ENCODE measurements around the gene CEP85. TPM values are rescaled to one million over a fixed set of nuclear protein-coding genes. Genes with fewer than 3 reads are reported as not detected.

CEP85 gene
- total RNA-seq, 1 experiment from 2014 or later, result 38.6 TPM

DNA sequence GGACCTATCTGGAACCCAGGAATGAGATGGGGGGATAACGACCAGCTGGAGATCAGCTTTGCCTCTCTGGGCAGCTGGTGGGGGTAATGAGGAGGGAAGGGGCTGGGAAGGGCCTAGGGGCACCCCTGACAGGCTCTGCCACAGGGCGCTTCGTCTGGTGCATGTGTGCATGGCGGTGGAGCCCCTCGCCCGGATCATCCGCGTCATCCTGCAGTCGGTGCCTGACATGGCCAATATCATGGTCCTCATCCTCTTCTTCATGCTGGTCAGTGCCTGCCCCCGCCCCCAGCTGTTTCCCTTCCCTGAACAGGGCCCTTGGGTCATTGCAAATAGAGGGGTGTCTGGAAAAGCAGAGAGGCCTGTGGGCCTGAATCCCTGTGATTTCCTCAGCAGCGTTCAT lies 36.2 kb upstream of the CEP85 start:
- Histone ChIP-seq H3K9ac (ENCODE audit: extremely low read depth, insufficient read length, low read length) (no peak overlapping the region), H2BK15ac (ENCODE audit: low read depth, low read length) (no peak overlapping the region), H2AFZ (ENCODE audit: low read length) (no peak overlapping the region), H3K4me2 (ENCODE audit: insufficient read depth, insufficient read length, low read length) (no peak overlapping the region), H3K56ac (ENCODE audit: insufficient read length, low read depth, low read length) (no peak overlapping the region), H2BK5ac (ENCODE audit: insufficient read length, low read length) (no peak overlapping the region), H3K23me2 (ENCODE audit: insufficient read length, low read depth, low read length, poor library complexity, severe bottlenecking) (no peaks in the 10 kb centered on the region), H2BK120ac (ENCODE audit: low read depth, low read length, poor library complexity, severe bottlenecking) (no peak overlapping the region), H3K14ac (ENCODE audit: insufficient read depth, low read length) (no peak overlapping the region), H4K91ac (ENCODE audit: insufficient read length, low read depth, low read length) (no peak overlapping the region), H2BK12ac (ENCODE audit: insufficient read length, low read depth, low read length) (no peak overlapping the region), H2AK5ac (ENCODE audit: insufficient read length, low read length) (no peak overlapping the region), H4K20me1 (ENCODE audit: control insufficient read depth, insufficient read depth, insufficient read length) (no peaks in the 10 kb centered on the region), H3K79me2 (ENCODE audit: insufficient read depth, low read length) (no peaks in the 10 kb centered on the region), H3K4me1 (ENCODE audit: insufficient read depth, low read length) (no peaks in the 10 kb centered on the region), H3K27me3 (ENCODE audit: insufficient read depth, low read length) (no peaks in the 10 kb centered on the region), H3T11ph (ENCODE audit: low read length) (no peak overlapping the region), H2BK20ac (ENCODE audit: low read depth, low read length, poor library complexity, severe bottlenecking) (no peak overlapping the region), H4K8ac (replicated peaks; ENCODE audit: insufficient read length, low read depth, low read length) (no peak overlapping the region), H3K23ac (ENCODE audit: insufficient read length, low read depth, low read length) (no peak overlapping the region), H3K4ac (ENCODE audit: low read depth, low read length) (no peak overlapping the region), H3K79me1 (ENCODE audit: insufficient read depth, low read depth, low read length, poor library complexity, severe bottlenecking) (no peaks in the 10 kb centered on the region), H3K9me3 (ENCODE audit: control insufficient read depth, low read depth, low read length) (no peaks in the 10 kb centered on the region), H3K18ac (ENCODE audit: insufficient read length, low read depth, low read length) (no peak overlapping the region), H3K27ac (ENCODE audit: insufficient read length, low read depth, low read length) (no peak overlapping the region), H4K5ac (ENCODE audit: insufficient read length, low read depth, low read length) (no peak overlapping the region)
- WGBS (ENCODE audit: extremely low coverage, insufficient read length, low lambda C conversion rate), result no CpG with 5 or more reads among the region's 11 CpGs
- no peak overlapping the region for H3K4me3 Mint-ChIP-seq
- H3K27ac Mint-ChIP-seq, result no peak overlapping the region
- H3K9me3 Mint-ChIP-seq, result no peaks in the 10 kb centered on the region
- TF ChIP-seq, protein P1, sequence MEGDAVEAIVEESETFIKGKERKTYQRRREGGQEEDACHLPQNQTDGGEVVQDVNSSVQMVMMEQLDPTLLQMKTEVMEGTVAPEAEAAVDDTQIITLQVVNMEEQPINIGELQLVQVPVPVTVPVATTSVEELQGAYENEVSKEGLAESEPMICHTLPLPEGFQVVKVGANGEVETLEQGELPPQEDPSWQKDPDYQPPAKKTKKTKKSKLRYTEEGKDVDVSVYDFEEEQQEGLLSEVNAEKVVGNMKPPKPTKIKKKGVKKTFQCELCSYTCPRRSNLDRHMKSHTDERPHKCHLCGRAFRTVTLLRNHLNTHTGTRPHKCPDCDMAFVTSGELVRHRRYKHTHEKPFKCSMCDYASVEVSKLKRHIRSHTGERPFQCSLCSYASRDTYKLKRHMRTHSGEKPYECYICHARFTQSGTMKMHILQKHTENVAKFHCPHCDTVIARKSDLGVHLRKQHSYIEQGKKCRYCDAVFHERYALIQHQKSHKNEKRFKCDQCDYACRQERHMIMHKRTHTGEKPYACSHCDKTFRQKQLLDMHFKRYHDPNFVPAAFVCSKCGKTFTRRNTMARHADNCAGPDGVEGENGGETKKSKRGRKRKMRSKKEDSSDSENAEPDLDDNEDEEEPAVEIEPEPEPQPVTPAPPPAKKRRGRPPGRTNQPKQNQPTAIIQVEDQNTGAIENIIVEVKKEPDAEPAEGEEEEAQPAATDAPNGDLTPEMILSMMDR (conservative IDR thresholded peaks at IDR 0.05), result no peak
- H3K27me3 Mint-ChIP-seq (ENCODE audit: low read depth), result peaks cover 13% of the 10 kb centered on the region
- DNase-seq, result no peak
- no peaks in the 10 kb centered on the region for H3K36me3 Mint-ChIP-seq (ENCODE audit: insufficient read depth in 1 of 3, low read depth in 3 of 3)
- peaks cover 22 to 28% of the 10 kb centered on the region in 2 experiments for H3K4me1 Mint-ChIP-seq
